OCI-LY7 (cell line): ENCODE data around the gene FAM229B. TPM values are rescaled to one million over a fixed set of nuclear protein-coding genes. Genes with fewer than 3 reads are reported as not detected.

Experiments
- BruUV-seq: library from RNA; stranded (reverse); fragments of 400-500 nt; replicated peaks from 2 replicates; lab custom pipeline; 2021; lab: Mats Ljungman, UMichigan
- CTCF ChIA-PET: fragments of 300-600 bp; sonication (Branson Sonifier 250); formaldehyde crosslinking; loops from one replicate; lab custom pipeline; 2022; ENCODE audit warnings: antibody characterized with exemption; ENCODE audit not compliant: unreplicated experiment; lab: Charles Lee
- POLR2A ChIA-PET: fragments of 300-600 bp; sonication (Branson Sonifier 250); formaldehyde crosslinking; loops from one replicate; lab custom pipeline; 2022; ENCODE audit warnings: antibody characterized with exemption; lab: Charles Lee
- DNase-seq: peaks from one replicate; pipeline ENCODE4 v3.0.0-alpha.2; 2015; ENCODE audit warnings: low spot score
- H2AFZ ChIP-seq: fragments of 200-600 bp; sonication (generic), shearing (Covaris generic); 2 replicates; pipeline ENCODE4 v1.6.1; 2014; ENCODE audit warnings: mild to moderate bottlenecking, antibody characterized with exemption, low read length, moderate library complexity
- H3K27ac ChIP-seq: fragments of 200-600 bp; sonication (generic); 2 replicates; pipeline ENCODE4 v1.5.1; 2014; ENCODE audit warnings: mixed run types, low read depth, mild to moderate bottlenecking, moderate library complexity, low read length, inconsistent platforms; ENCODE audit not compliant: poor library complexity, severe bottlenecking
- H3K36me3 ChIP-seq: fragments of 200-600 bp; sonication (generic); 2 replicates; pipeline ENCODE4 v1.6.1; 2014; ENCODE audit warnings: mild to moderate bottlenecking, antibody characterized with exemption, low read length, moderate library complexity, mixed read lengths; ENCODE audit not compliant: insufficient read depth
- H3K4me1 ChIP-seq: fragments of 200-600 bp; sonication (generic); 2 replicates; pipeline ENCODE4 v1.5.1; 2014; ENCODE audit warnings: mild to moderate bottlenecking, low read length; ENCODE audit not compliant: insufficient read depth, poor library complexity, severe bottlenecking
- H3K4me2 ChIP-seq: fragments of 200-600 bp; sonication (generic); 2 replicates; pipeline ENCODE4 v1.6.1; 2014; ENCODE audit warnings: mild to moderate bottlenecking, low read length
- H3K4me3 ChIP-seq: fragments of 200-600 bp; sonication (generic); 2 replicates; pipeline ENCODE4 v1.5.1; 2014; ENCODE audit warnings: mild to moderate bottlenecking, low read depth, low read length; ENCODE audit not compliant: poor library complexity, severe bottlenecking
- H3K79me2 ChIP-seq: fragments of 200-600 bp; sonication (generic); 2 replicates; pipeline ENCODE4 v1.6.1; 2016; ENCODE audit warnings: low read depth, mild to moderate bottlenecking, low read length, moderate library complexity, mixed read lengths; ENCODE audit not compliant: insufficient read depth
- H3K9me2 ChIP-seq: fragments of 200-600 bp; sonication (generic); 2 replicates; pipeline ENCODE4 v1.6.1; 2016; ENCODE audit warnings: mild to moderate bottlenecking, low read length, mixed read lengths; ENCODE audit not compliant: insufficient read depth
- H3K9me3 ChIP-seq: fragments of 200-600 bp; sonication (generic); 2 replicates; pipeline ENCODE4 v1.6.1; 2014; ENCODE audit warnings: mild to moderate bottlenecking, mixed run types, low read length, mixed read lengths
- H4K20me1 ChIP-seq: fragments of 200-600 bp; sonication (generic); 2 replicates; pipeline ENCODE4 v1.6.1; 2014; ENCODE audit warnings: mild to moderate bottlenecking, antibody characterized with exemption, low read length, moderate library complexity, mixed read lengths; ENCODE audit not compliant: insufficient read depth
- EZH2phosphoT487 ChIP-seq: fragments of 200-600 bp; sonication (generic); IDR thresholded peaks from 2 replicates; pipeline ENCODE4 v1.6.1; 2018; ENCODE audit warnings: low read depth, borderline replicate concordance, mild to moderate bottlenecking, mixed run types, antibody characterized with exemption, low read length, moderate library complexity, mixed read lengths
- intact Hi-C: fragments of 100-400 bp; cut with micrococcal nuclease; formaldehyde crosslinking; loops from one replicate; pipeline ENCODE4 v1.10.0; 2022; ENCODE audit not compliant: unreplicated experiment
- total RNA-seq, 2 experiments: library from RNA; depleted of rRNA in 1 of 2; stranded (reverse); fragments of >200 nt in 1 of 2; shearing (Covaris generic) in 1 of 2; gene quantifications; 2 replicates each; pipeline ENCODE4 v1.2.3, GENCODE V29; 2014 to 2022
- TF ChIP-seq, protein P1 (sequence below): fragments of 200-600 bp; sonication (generic); conservative IDR thresholded peaks from 2 replicates; pipeline ENCODE4 v1.5.1; 2014; ENCODE audit warnings: mild to moderate bottlenecking, antibody characterized with exemption, low read length, moderate library complexity, mixed read lengths

The FAM229B gene
- total RNA-seq, 2 experiments from 2014 or later = 3.7 to 6.2 TPM

DNA sequence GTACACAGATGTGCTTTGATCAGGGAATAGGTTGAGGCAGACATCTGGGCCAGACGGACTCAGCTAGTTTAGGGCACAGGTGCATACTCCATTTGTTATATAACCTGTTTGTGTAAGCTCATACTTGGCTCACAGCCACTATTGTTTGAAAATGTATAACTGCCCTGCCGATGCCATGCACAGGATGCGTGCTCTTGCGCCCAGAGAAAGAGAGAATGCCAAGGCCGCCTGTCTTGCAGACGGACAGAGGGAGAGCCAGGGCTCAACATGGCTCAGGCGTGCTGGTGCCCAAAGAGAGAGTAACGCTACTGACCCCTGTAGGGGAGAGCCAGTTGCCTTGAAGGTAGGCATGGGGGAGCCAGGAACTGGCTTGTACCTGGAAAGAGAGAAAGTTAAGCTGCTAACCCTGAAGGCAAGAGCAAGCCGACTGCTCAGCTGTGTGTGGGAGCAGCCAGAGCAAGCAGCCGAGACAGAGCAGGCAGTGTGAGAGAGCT is 57.7 kb downstream of the FAM229B start:
- no peaks in the 10 kb centered on the region for H3K36me3 ChIP-seq
- no peak for TF ChIP-seq EZH2phosphoT487
- TF ChIP-seq, protein P1, sequence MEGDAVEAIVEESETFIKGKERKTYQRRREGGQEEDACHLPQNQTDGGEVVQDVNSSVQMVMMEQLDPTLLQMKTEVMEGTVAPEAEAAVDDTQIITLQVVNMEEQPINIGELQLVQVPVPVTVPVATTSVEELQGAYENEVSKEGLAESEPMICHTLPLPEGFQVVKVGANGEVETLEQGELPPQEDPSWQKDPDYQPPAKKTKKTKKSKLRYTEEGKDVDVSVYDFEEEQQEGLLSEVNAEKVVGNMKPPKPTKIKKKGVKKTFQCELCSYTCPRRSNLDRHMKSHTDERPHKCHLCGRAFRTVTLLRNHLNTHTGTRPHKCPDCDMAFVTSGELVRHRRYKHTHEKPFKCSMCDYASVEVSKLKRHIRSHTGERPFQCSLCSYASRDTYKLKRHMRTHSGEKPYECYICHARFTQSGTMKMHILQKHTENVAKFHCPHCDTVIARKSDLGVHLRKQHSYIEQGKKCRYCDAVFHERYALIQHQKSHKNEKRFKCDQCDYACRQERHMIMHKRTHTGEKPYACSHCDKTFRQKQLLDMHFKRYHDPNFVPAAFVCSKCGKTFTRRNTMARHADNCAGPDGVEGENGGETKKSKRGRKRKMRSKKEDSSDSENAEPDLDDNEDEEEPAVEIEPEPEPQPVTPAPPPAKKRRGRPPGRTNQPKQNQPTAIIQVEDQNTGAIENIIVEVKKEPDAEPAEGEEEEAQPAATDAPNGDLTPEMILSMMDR = no peak
- intact Hi-C loops = no loop called here
- no peaks in the 10 kb centered on the region for H3K79me2 ChIP-seq
- H2AFZ ChIP-seq = no peak overlapping the region
- H3K27ac ChIP-seq = no peak overlapping the region
- H3K9me2 ChIP-seq = no peaks in the 10 kb centered on the region
- H3K4me1 ChIP-seq = no peaks in the 10 kb centered on the region
- ChIA-PET CTCF (no interaction called here), POLR2A (no interaction called here)
- no TSS peak for BruUV-seq
- H3K9me3 ChIP-seq = no peaks in the 10 kb centered on the region
- no peaks in the 10 kb centered on the region for H4K20me1 ChIP-seq
- DNase-seq = no peak
- H3K4me2 ChIP-seq = no peak overlapping the region
- no peak overlapping the region for H3K4me3 ChIP-seq

DNA sequence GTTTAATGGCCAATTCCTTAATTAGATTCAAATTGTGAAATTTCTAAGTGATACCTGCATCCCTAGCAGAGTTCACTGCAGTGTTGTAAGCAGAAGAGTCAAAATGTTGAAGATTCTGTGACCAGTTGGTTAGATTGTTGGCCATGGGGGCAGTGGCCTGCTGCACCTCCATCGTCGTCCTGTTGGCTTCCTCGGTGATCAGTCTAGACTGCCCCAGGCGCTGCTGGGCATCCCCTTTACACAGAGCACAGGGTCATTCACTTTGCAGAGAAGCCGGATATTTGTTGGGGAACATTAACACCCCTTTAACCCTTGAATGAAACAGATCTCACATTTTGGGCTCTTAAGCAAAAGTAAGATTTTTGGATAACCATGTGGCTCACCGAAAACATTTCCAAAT is 60.7 kb downstream of the FAM229B start:
- no peak overlapping the region for H3K27ac ChIP-seq
- ChIA-PET POLR2A (no interaction called here), CTCF (interaction anchor here (0.5 kb wide), 1 partner anchor 14 kb away, joined by 3 read pairs; no protein-coding TSS in a partner anchor)
- no peaks in the 10 kb centered on the region for H3K9me2 ChIP-seq
- intact Hi-C loops = no loop called here
- H3K4me3 ChIP-seq = no peak overlapping the region
- BruUV-seq = no TSS peak
- no peak overlapping the region for H3K4me2 ChIP-seq
- no peak overlapping the region for H2AFZ ChIP-seq
- H4K20me1 ChIP-seq = no peaks in the 10 kb centered on the region
- no peak for TF ChIP-seq EZH2phosphoT487
- no peak for DNase-seq
- no peaks in the 10 kb centered on the region for H3K4me1 ChIP-seq
- H3K9me3 ChIP-seq = no peaks in the 10 kb centered on the region
- no peaks in the 10 kb centered on the region for H3K79me2 ChIP-seq
- no peaks in the 10 kb centered on the region for H3K36me3 ChIP-seq

DNA sequence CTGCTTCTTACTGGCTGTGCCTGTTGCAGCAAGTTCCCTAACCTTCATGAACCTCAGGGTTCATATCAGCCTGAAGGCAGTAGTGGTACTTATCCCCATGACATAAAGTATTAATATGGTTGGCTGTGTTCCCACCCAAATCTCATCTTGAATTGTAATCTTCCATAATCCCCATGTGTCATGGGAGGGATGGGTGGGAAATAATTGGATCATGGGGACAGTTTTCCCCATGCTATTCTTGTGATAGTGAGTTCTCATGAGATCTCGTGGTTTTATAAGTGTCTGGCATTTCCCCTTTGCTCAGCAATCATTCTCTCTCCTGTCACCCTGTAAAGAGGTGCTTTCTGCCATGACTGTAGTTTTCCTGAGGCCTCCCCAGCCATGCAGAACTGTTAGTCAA is 61.8 kb downstream of the FAM229B start:
- TF ChIP-seq EZH2phosphoT487 = no peak
- TF ChIP-seq, protein P1 = no peak
- intact Hi-C loops = no loop called here
- CTCF ChIA-PET = no interaction called here

More for the DNA sequence above, 61.8 kb downstream of the FAM229B start:
- no peaks in the 10 kb centered on the region for H3K9me2 ChIP-seq
- no peak overlapping the region for H3K27ac ChIP-seq
- H3K36me3 ChIP-seq = no peaks in the 10 kb centered on the region
- H3K4me1 ChIP-seq = no peaks in the 10 kb centered on the region
- H3K9me3 ChIP-seq = no peaks in the 10 kb centered on the region
- no TSS peak for BruUV-seq
- H2AFZ ChIP-seq = no peak overlapping the region
- H3K4me2 ChIP-seq = no peak overlapping the region
- no peak overlapping the region for H3K4me3 ChIP-seq
- H4K20me1 ChIP-seq = no peaks in the 10 kb centered on the region
- POLR2A ChIA-PET = no interaction called here
- H3K79me2 ChIP-seq = no peaks in the 10 kb centered on the region
- no peak for DNase-seq
